ENCODE measurements around the gene HTRA3. TPM values are rescaled to one million over a fixed set of nuclear protein-coding genes. Genes with fewer than 3 reads are reported as not detected.

HTRA3 gene
- total RNA-seq, 1 donor, result 0.86 TPM

DNA sequence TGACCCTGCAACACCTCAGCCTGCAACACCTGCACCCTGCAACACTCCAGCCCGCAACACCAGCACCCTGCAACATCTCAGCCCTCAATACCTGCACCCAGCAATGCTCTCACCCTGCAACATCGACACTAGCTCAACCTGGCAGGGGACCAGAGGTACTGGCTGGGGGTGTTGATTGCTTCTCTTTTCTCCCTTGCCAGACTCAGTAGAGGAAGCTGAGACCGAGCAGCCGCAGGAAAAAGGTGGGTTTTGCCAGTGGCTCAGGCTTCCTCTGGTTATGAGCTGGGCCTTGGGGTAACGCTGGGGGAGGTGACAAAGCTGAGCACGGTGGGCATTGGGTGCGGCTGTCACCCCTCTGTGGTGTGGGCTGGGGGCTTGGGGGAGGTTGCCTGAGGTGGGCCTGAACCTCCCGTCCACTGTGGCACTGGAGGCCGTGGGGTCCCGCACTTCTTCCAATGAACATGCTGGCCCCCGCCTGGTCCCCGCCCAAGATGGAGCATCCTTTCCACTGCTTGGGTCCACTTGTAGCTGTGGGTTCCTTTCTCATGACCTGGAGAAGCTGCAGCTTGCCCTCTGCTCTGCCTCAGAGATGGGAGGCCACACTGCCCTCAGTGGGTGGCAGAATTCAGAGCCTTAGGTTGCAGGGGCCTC is 44.5 kb upstream of the HTRA3 start:
- TF ChIP-seq, protein P1, sequence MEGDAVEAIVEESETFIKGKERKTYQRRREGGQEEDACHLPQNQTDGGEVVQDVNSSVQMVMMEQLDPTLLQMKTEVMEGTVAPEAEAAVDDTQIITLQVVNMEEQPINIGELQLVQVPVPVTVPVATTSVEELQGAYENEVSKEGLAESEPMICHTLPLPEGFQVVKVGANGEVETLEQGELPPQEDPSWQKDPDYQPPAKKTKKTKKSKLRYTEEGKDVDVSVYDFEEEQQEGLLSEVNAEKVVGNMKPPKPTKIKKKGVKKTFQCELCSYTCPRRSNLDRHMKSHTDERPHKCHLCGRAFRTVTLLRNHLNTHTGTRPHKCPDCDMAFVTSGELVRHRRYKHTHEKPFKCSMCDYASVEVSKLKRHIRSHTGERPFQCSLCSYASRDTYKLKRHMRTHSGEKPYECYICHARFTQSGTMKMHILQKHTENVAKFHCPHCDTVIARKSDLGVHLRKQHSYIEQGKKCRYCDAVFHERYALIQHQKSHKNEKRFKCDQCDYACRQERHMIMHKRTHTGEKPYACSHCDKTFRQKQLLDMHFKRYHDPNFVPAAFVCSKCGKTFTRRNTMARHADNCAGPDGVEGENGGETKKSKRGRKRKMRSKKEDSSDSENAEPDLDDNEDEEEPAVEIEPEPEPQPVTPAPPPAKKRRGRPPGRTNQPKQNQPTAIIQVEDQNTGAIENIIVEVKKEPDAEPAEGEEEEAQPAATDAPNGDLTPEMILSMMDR (IDR thresholded peaks at IDR 0.05; ENCODE audit: insufficient read depth, low read depth, low read length), result no peak
- no peak for DNase-seq (ENCODE audit: low read depth)
- H3K4me3 ChIP-seq (ENCODE audit: low read depth, low read length), result no peak overlapping the region

DNA sequence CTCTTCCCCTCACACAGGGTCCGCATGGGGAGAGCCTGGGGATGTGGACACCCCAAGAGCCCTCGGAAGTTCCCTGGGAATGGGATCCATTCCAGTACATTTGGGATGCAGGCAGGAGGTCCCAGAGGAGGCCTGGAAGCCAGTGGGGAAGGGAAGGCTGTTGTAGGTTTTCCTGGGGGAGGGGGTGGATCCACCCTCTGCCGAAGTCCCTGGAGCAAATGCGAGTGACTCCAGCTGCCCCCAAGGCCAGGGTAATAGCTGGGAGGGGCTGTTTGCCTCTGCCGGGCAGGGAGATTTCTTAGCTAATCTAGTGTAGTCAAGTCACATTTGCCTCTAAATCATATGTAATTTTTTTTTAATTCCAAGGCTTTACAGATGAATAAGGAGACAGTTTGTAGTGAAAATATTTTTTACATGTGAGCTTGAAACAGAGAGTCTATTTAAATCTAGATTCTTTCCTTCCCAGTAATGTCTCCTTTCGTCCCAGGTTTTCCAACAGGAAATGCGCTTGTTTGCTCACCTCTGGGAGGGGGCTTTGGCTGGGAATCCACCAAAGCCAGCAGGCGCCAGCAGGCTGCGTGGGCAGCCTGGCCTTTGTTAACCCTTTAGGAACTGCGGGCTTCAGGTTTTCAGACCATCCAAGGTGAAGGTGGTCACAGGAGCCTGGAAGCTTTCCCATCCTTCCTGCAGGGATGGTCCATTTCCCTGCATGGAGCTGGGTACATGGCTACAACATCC is 43.7 kb upstream of the HTRA3 start:
- no peak overlapping the region for H3K4me3 ChIP-seq (ENCODE audit: low read depth, low read length)
- DNase-seq (ENCODE audit: low read depth), result no peak
- TF ChIP-seq, protein P1 (IDR thresholded peaks at IDR 0.05; ENCODE audit: insufficient read depth, low read depth, low read length), result no peak

DNA sequence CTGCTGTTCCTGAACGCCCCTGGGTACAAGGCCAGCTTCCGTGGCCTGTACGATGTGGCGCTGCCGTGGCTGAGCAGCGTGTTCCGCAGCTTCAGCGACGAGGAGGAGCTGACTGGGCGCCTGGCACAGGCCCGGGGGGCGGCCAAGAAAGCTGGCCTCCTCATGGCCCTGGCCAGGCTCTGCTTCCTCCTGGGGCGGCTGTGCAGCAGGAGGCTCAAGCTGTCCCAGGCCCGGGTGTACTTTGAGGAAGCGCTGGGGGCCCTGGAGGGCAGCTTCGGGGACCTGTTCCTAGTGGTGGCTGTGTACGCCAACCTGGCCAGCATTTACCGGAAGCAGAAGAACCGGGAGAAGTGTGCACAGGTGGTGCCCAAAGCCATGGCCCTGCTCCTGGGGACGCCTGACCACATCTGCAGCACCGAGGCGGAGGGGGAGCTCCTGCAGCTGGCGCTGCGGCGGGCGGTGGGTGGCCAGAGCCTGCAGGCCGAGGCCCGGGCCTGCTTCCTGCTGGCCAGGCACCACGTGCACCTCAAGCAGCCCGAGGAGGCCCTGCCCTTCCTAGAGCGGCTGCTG is 42.3 kb upstream of the HTRA3 start:
- H3K4me3 ChIP-seq (ENCODE audit: low read depth, low read length), result no peak overlapping the region
- TF ChIP-seq, protein P1 (IDR thresholded peaks at IDR 0.05; ENCODE audit: insufficient read depth, low read depth, low read length), result no peak
- no peak for DNase-seq (ENCODE audit: low read depth)

DNA sequence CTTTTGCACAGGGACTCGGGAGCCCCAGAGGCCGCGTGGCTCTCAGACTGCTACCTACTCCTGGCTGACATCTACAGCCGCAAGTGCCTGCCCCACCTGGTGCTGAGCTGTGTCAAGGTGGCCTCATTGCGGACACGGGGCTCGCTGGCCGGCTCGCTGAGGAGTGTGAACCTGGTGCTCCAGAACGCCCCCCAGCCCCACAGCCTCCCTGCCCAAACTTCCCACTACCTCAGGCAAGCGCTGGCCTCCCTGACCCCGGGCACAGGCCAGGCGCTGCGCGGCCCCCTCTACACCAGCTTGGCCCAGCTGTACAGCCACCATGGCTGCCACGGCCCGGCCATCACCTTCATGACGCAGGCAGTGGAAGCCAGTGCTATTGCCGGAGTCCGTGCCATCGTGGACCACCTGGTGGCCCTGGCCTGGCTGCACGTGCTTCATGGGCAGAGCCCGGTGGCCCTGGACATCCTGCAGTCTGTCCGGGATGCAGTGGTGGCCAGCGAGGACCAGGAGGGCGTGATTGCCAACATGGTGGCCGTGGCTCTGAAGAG is 41.7 kb upstream of the HTRA3 start:
- no peak for DNase-seq (ENCODE audit: low read depth)
- H3K4me3 ChIP-seq (ENCODE audit: low read depth, low read length), result no peak overlapping the region
- TF ChIP-seq, protein P1 (IDR thresholded peaks at IDR 0.05; ENCODE audit: insufficient read depth, low read depth, low read length), result no peak

DNA sequence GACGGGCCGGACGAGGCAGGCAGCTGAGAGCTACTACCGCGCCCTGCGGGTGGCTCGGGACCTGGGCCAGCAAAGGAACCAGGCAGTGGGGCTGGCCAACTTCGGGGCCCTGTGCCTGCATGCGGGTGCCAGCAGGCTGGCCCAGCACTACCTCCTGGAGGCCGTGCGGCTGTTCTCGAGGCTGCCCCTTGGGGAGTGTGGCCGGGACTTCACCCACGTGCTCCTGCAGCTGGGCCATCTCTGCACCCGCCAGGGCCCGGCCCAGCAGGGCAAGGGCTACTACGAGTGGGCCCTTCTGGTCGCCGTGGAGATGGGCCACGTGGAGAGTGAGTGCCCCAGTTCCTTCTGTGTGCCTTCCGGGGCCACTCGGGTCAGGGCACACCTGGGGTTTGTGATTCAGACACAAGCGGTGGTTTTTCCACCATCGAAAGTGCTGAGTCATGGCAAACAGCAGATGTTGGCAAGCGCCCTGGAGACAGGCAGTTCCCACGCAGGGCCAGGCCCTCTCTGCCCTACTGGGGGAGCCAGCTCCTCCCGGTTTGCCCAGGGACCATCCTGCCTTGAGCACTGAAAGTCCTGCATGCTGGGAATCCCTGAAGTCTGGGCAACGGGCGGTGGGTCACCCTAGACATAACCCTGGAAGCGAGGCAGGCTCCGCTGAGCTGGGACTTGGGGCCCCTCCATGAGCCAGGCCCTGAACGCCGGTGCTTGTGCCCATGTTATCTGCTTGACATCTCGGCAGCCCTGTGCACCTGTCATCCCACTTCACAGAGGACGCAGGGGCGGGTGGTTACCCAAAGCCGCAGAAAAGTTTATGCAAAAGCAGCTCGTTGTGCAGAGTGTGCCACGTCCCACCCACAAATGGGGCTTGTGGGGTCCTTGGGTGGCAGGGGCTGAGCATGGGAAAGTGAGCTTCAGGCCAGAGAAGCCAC is 41.0 kb upstream of the HTRA3 start:
- TF ChIP-seq, protein P1 (IDR thresholded peaks at IDR 0.05; ENCODE audit: insufficient read depth, low read depth, low read length), result no peak
- no peak overlapping the region for H3K4me3 ChIP-seq (ENCODE audit: low read depth, low read length)
- peak; percentile 95 for DNase-seq (ENCODE audit: low read depth)

DNA sequence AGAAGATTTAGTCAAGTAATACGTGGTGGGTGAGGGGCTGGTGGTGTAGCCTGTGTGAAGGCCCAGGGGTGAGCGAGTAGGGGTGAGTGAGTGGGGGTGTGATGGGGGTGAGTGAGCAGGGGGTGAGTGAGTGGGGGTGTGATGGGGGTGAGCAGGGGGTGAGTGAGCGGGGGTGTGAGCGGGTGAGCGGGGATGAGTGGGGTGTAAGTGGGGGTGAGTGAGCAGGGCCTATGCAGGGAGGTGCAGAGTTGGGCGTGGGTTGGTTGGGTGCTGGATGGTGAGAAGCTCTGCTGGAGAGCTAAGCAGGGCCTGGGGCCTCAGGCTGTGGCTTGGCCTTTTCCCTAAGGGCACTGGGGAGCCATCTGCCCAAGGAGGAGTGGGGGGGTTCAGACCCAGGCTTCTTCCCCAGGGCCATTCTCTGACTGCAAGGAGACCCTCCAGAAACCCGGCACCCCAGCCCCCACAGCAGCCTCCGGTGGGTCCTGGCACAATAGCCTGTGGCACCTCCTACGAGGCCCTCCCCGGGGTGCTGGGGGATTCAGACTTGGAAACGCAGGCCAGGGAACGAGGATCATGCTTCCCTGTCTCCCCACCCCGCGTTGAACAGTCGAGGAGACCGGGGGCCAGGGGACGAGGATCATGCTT is 40.1 kb upstream of the HTRA3 start:
- TF ChIP-seq, protein P1 (IDR thresholded peaks at IDR 0.05; ENCODE audit: insufficient read depth, low read depth, low read length), result no peak
- no peak overlapping the region for H3K4me3 ChIP-seq (ENCODE audit: low read depth, low read length)
- no peak for DNase-seq (ENCODE audit: low read depth)

All from fibroblast of villous mesenchyme (primary cell).